H1 (cell line): ENCODE measurements around the gene TCEA2.

Experiments
- CTCF ChIP-seq, 3 experiments: IDR thresholded peaks; 1 replicate in 2 of 3; 2 replicates in 1 of 3; pipeline versions ENCODE4 v1.5.1 to v1.6.1; 2011; ENCODE audit warnings: low read length in 3 of 3, mild to moderate bottlenecking in 3 of 3, inconsistent platforms in 2 of 3, low read depth in 1 of 3, moderate library complexity in 1 of 3; ENCODE audit not compliant: insufficient read depth in 1 of 3; ENCODE audit errors: control extremely low read depth in 1 of 3
- EP300 ChIP-seq, 2 experiments: IDR thresholded peaks; 1 replicate in 1 of 2; 2 replicates in 1 of 2; pipeline ENCODE4 v1.6.1; 2011 to 2012; ENCODE audit warnings: low read depth in 2 of 2, low read length in 2 of 2, mild to moderate bottlenecking in 2 of 2, borderline replicate concordance in 1 of 2, inconsistent platforms in 1 of 2, moderate library complexity in 1 of 2
- HDAC2 ChIP-seq, 2 experiments: fragments of 300-600 bp in 1 of 2; sonication (generic) in 1 of 2; IDR thresholded peaks; 2 replicates each; pipeline ENCODE4 v1.6.1; 2011 to 2012; ENCODE audit warnings: low read depth in 2 of 2, low read length in 2 of 2, mild to moderate bottlenecking in 2 of 2, moderate library complexity in 2 of 2, borderline replicate concordance in 1 of 2, inconsistent platforms in 1 of 2
- JUND ChIP-seq: IDR thresholded peaks from 2 replicates; pipeline ENCODE4 v1.6.1; 2011; ENCODE audit warnings: mild to moderate bottlenecking, improper control_type of control experiment, low read length
- NRF1 ChIP-seq: IDR thresholded peaks from 2 replicates; pipeline ENCODE4 v1.6.1; 2011; ENCODE audit warnings: mild to moderate bottlenecking, low read depth, low read length, improper control_type of control experiment
- POLR2AphosphoS5 ChIP-seq: IDR thresholded peaks from 2 replicates; pipeline ENCODE4 v1.6.1; 2011; ENCODE audit warnings: low read depth, low read length
- SIN3A ChIP-seq, 2 experiments: IDR thresholded peaks in 1 of 2; conservative IDR thresholded peaks in 1 of 2; 2 replicates each; pipeline ENCODE4 v1.6.1; 2011 to 2012; ENCODE audit warnings: low read length in 2 of 2, improper control_type of control experiment in 1 of 2, low read depth in 1 of 2, mild to moderate bottlenecking in 1 of 2

- TF ChIP-seq EP300 (IDR thresholded peaks at IDR 0.05; ENCODE audit: borderline replicate concordance in 1 of 2, low read depth in 2 of 2, low read length in 2 of 2) (no peak), NRF1 (no peak), CTCF (IDR thresholded peaks at IDR 0.05; ENCODE audit: control extremely low read depth in 1 of 3, insufficient read depth in 1 of 3, low read depth in 1 of 3, low read length in 3 of 3) (no peak), SIN3A (conservative IDR thresholded peaks at IDR 0.05 in 1 of 2, IDR thresholded peaks at IDR 0.05 in 1 of 2; ENCODE audit: low read depth in 1 of 2, low read length in 2 of 2) (no peak), POLR2AphosphoS5 (no peak), JUND (no peak), HDAC2 (IDR thresholded peaks at IDR 0.05; ENCODE audit: borderline replicate concordance in 1 of 2, low read depth in 2 of 2, low read length in 2 of 2) (no peak)
These were observed 56.8 kb downstream of the TCEA2 start for GRCh38 chr20:64119681-64120341.
